B cell (primary cell): Measurements from ENCODE around the gene ACOD1.

Source experiments
- CTCF ChIP-seq: fragments of 200-600 bp; IDR thresholded peaks from one replicate; pipeline ENCODE4 v1.8.0; 2022; ENCODE audit warnings: antibody characterized with exemption, mild to moderate bottlenecking
- EZH2 ChIP-seq: IDR thresholded peaks from 2 replicates; pipeline ENCODE4 v1.6.1; 2012; ENCODE audit warnings: borderline replicate concordance, low read depth, mild to moderate bottlenecking, moderate library complexity, low read length; ENCODE audit not compliant: insufficient read depth, poor library complexity, severe bottlenecking

GRCh38 chr13:76913898-76914297, 34.4 kb upstream of the ACOD1 start:
- TF ChIP-seq CTCF (no peak), EZH2 (no peak)
